ENCODE data around the gene GMPR2.

Gene GMPR2

DNA sequence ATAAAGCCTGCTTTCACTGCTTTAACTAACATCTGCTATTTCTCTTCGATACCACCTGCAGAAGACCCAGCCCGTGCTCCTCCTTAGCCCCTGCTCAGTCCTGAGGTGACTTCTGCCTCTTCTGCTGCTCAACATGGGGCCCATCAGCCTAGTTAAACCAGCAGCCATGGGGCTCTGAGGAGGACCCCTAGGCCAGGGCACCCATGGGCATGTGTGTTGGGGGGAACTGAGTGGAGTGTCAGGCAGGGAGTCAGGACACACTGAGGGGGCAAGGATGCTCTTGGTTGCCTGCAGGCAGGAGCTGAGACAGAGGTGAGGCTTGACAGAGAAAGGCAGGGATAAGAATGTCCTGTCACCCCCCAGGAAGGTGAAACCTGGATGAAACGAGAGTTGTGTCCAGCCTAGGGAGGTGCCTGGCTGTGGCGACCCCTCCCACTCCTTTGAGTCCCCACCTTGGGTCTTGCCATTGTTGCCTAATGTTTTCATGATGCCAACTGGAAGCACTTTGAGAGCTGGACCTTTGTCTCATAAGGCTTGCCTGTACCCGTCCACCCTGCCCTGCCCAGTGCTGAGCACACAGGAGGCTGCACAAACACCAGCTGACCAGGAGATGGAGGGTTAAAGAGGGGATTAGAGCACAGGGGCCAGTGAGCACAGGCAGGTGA, 51.2 kb downstream of the GMPR2 start:
- in situ Hi-C loops (cut with MboI; ENCODE audit: low sequenced_read_pairs), result no loop called here

DNA sequence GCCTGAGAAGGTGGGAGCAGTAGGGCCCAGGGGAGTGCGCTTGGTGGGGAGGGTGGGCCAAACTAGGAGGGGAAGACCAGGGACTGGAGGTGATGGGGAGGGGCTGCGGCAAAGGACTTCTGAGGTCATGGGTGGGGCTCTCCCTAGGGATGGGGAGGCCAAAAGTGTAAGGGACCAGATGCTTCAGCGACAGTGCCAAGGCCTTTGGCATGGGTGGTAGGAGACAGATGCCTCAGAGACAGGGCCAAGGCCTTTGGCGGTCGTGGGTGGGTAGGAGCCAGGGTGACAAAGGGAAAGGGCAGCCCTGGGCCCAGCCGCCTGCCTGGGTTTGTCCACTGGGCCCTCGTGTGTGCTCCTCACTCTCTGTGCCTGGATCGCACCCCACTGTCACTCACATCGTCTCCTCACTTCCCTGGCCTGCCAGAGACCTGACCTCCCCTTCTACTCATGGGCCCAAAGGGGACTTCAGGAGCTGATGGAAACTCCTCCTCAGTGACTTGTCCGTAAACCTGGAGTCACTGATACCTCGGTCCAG, 51.8 kb downstream of the GMPR2 start:
- in situ Hi-C loops (cut with MboI; ENCODE audit: low sequenced_read_pairs), result no loop called here

DNA sequence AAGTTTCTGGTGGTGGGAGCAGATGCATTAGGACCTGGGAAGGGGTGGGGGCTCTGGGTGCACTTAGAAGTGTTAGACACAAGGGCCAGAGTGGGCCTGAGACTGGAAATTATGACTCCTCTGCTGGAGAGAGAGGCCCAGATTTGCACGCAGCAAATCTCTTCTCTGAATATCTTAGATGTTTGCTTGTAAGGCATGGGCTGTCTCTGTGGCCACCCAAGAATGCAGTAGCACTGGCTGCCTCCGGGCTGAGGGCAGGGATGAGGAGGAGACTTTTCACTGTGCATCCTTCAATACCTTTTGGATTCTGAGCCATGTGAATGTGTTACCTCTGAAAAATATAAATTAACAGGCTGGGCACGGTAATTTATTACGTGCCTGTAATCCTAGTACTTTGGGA, 52.6 kb downstream of the GMPR2 start:
- in situ Hi-C loops (cut with MboI; ENCODE audit: low sequenced_read_pairs), result no loop called here

DNA sequence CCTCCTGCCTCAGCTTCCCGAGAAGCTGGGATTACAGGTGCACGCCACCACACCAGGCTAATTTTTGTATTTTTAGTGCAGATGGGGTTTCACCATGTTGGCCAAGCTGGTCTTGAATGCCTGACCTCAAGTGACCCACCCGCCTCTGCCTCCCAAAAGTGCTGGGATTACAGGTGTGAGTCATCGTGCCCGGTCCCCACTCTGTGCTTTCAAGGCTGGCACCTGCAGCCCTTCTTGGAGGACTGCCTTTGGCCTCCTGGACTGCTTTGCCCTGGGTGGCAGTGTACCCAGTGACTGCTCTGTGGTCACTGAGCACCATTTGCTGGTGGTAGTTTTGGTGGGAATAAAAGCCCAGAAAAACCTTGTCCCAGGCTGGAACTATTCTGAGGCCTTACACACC, 54.3 kb downstream of the GMPR2 start:
- in situ Hi-C loops (cut with MboI; ENCODE audit: low sequenced_read_pairs), result no loop called here

Data from HL-60/S4 (cell line).